Liver (tissue), 9 donors: ENCODE results near the gene ZFHX2. TPM values are rescaled to one million over a fixed set of nuclear protein-coding genes. Genes with fewer than 3 reads are reported as not detected.

ENCODE experiments used
- DNase-seq: peaks from one replicate; pipeline ENCODE4 v3.0.0-alpha.2; 2017; ENCODE audit warnings: low spot score
- H3K27ac ChIP-seq, 2 donors: one replicate each; pipeline ENCODE4 v1.7.0; 2013; ENCODE audit warnings: inconsistent platforms in 2 of 2, low read length in 2 of 2, control low read depth in 1 of 2, low read depth in 1 of 2, mild to moderate bottlenecking in 1 of 2
- H3K27me3 ChIP-seq, 4 donors: one replicate each; pipeline versions ENCODE4 v1.6.1 to v1.7.0; 2013; ENCODE audit warnings: low read length in 3 of 4, inconsistent platforms in 1 of 4, mild to moderate bottlenecking in 1 of 4, moderate library complexity in 1 of 4; ENCODE audit not compliant: control insufficient read depth in 4 of 4, insufficient read depth in 4 of 4
- H3K36me3 ChIP-seq, 4 donors: one replicate each; pipeline versions ENCODE4 v1.6.1 to v1.7.0; 2013; ENCODE audit warnings: low read length in 3 of 4, mild to moderate bottlenecking in 3 of 4, low read depth in 1 of 4, moderate library complexity in 1 of 4; ENCODE audit not compliant: control insufficient read depth in 4 of 4, insufficient read depth in 3 of 4
- H3K4me1 ChIP-seq, 4 donors: one replicate each; pipeline versions ENCODE4 v1.6.1 to v1.7.0; 2013; ENCODE audit warnings: low read length in 3 of 4, mild to moderate bottlenecking in 3 of 4, moderate library complexity in 1 of 4; ENCODE audit not compliant: control insufficient read depth in 4 of 4, insufficient read depth in 4 of 4
- H3K4me3 ChIP-seq, 3 donors: one replicate each; pipeline versions ENCODE4 v1.6.1 to v1.7.0; 2013; ENCODE audit warnings: low read length in 3 of 3, control low read depth in 1 of 3, low read depth in 1 of 3, mild to moderate bottlenecking in 1 of 3
- H3K9ac ChIP-seq, 2 donors: one replicate each; pipeline ENCODE4 v1.7.0; 2013; ENCODE audit warnings: low read length in 2 of 2, mild to moderate bottlenecking in 2 of 2, moderate library complexity in 2 of 2, control low read depth in 1 of 2, low read depth in 1 of 2
- H3K9me3 ChIP-seq, 4 donors: one replicate each; pipeline versions ENCODE4 v1.6.1 to v1.7.0; 2013; ENCODE audit warnings: low read length in 3 of 4; ENCODE audit not compliant: control insufficient read depth in 4 of 4
- EGR1 ChIP-seq, 2 donors: IDR thresholded peaks; 2 replicates each; pipeline ENCODE4 v1.6.1; 2016 to 2018; ENCODE audit warnings: antibody characterized with exemption in 2 of 2, low read depth in 2 of 2
- FOXA1 ChIP-seq: IDR thresholded peaks from 2 replicates; pipeline ENCODE4 v1.6.1; 2016; ENCODE audit warnings: antibody characterized with exemption
- FOXA2 ChIP-seq: IDR thresholded peaks from 2 replicates; pipeline ENCODE4 v1.6.1; 2016; ENCODE audit warnings: antibody characterized with exemption
- GABPA ChIP-seq, 2 donors: IDR thresholded peaks in 1 of 2; conservative IDR thresholded peaks in 1 of 2; 2 replicates each; pipeline ENCODE4 v1.6.1; 2016; ENCODE audit warnings: antibody characterized with exemption in 2 of 2, mild to moderate bottlenecking in 1 of 2, moderate library complexity in 1 of 2
- HNF4G ChIP-seq: IDR thresholded peaks from 2 replicates; pipeline ENCODE4 v1.6.1; 2016; ENCODE audit warnings: antibody characterized with exemption
- JUND ChIP-seq, 2 donors: IDR thresholded peaks; 2 replicates each; pipeline ENCODE4 v1.6.1; 2016; ENCODE audit warnings: antibody characterized with exemption in 2 of 2
- NR2F2 ChIP-seq: IDR thresholded peaks from 2 replicates; pipeline ENCODE4 v1.6.1; 2016; ENCODE audit warnings: antibody characterized with exemption
- RAD21 ChIP-seq, 2 donors: IDR thresholded peaks; 2 replicates each; pipeline ENCODE4 v1.6.1; 2016; ENCODE audit warnings: antibody characterized with exemption in 2 of 2, mild to moderate bottlenecking in 2 of 2
- RXRA ChIP-seq, 2 donors: IDR thresholded peaks; 2 replicates each; pipeline ENCODE4 v1.6.1; 2017 to 2018; ENCODE audit warnings: antibody characterized with exemption in 2 of 2, mild to moderate bottlenecking in 1 of 2
- TAF1 ChIP-seq: conservative IDR thresholded peaks from 2 replicates; pipeline ENCODE4 v1.6.1; 2016; ENCODE audit warnings: antibody characterized with exemption, mild to moderate bottlenecking
- YY1 ChIP-seq: IDR thresholded peaks from 2 replicates; pipeline ENCODE4 v1.6.1; 2016; ENCODE audit warnings: antibody characterized with exemption, mild to moderate bottlenecking
- WGBS: extraction: QIAGEN DNeasy Blood & Tissue Kit; methylation state at CpG from one replicate; pipeline ENCODE4 v1.1.7; 2013; 5-methylcytosine and 5-hydroxymethylcytosine counted together
- polyA plus RNA-seq, 2 donors: library from polyadenylated mRNA; stranded (reverse) in 1 of 2; unstranded in 1 of 2; fragments of 200-250 nt in 1 of 2; fragments of >200 nt in 1 of 2; fragmentation: Nextera tagmentation in 1 of 2; extraction: Ambion mirVana in 1 of 2; gene quantifications; one replicate each; pipeline versions ENCODE4 v1.2.1 to v1.2.3, GENCODE V29; 2013 to 2015
- total RNA-seq, 2 donors: library from RNA; depleted of rRNA; stranded (reverse); fragments of >200 nt; gene quantifications; one replicate each; pipeline ENCODE4 v1.2.3, GENCODE V29; 2014
- TF ChIP-seq, protein P1 (sequence below): IDR thresholded peaks from 2 replicates; pipeline ENCODE4 v1.6.1; 2016; ENCODE audit warnings: antibody characterized with exemption
- TF ChIP-seq, protein P2 (sequence below): IDR thresholded peaks from 2 replicates; pipeline ENCODE4 v1.6.1; 2016; ENCODE audit warnings: antibody characterized with exemption
- TF ChIP-seq, protein P3 (sequence below): fragments of 150-350 bp; IDR thresholded peaks from 2 replicates; pipeline ENCODE4 v1.5.1; 2017; ENCODE audit warnings: improper control_type of control experiment, low read depth, low read length; ENCODE audit not compliant: missing input control
- TF ChIP-seq, protein P4 (sequence below): IDR thresholded peaks from 2 replicates; pipeline ENCODE4 v1.6.1; 2016; ENCODE audit warnings: antibody characterized with exemption
- donor health status: healthy.
- donor health status: healthy.
- donor health status: healthy.
- donor health status: healthy.
- donor health status: healthy.

Gene ZFHX2
- total and polyA plus RNA-seq, 4 donors, result 0.06 to 0.14 (median 0.10) TPM

DNA sequence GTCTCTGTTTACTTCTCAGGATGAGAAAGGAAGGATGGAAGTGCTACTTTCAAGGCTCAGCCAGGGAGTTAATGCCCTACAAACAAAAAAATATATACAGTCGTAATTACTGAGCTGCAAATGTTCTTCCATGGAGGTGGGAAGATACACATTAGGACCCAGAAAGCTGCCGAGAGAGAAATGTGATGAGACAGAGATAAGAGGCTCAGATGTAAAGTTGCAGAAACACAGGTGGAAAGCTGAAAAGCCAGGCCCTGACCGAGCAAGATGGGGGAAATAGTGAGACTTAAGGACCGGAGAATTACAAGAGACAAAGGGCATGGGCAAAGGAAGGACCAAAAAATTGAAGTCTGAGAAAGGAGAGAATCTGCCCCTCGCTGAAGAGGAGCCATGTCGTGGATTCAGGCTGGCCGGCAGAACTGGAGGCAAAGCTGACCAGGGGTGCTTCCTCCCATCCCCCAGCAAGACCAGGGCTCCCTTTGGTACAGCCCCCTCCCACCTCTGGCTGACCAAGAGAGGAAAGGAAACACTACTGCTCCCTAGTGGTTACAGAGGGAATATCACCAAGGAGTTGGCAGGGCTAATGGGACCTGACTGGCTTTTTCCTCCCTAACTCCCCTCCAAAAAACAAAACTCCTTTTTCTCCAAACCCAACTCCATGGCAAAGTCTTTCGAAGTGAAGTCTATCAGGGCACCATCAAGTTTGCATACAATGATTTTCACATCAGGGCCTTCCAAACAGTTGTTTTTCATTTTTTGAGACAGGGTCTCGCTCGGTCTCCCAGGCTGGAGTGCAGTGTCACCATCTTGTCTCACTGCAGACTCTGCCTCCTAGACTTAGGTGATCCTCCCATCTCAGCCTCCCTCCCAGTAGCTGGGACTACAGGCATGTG lies 12.1 kb downstream of the ZFHX2 start:
- 38% methylated on average over 10 of the region's 10 CpGs for WGBS
- H3K9me3 ChIP-seq, result no peaks in the 10 kb centered on the region

DNA sequence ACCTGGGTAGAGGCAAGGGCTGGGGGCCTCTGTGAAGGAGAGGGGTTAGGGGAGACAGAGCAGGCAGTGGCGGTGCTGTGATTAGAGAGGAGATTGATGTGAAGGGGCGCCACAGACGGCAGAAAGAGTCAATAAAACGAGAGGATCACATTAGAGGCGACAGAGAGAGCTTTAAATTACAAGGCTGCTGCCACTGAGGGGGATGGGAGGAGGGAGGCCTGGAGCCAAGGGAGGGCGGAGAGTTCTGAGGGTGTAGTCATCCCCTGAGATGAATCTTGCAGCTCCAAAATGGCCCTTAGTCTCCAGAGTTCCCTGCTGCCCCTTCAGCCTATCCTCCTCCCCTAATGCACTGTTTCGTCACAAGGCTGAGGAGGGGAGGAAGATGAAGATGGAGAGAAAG lies 12.8 kb downstream of the ZFHX2 start:
- Histone ChIP-seq H3K9me3 (no peaks in the 10 kb centered on the region), H3K4me3 (no peak overlapping the region), H3K9ac (no peak overlapping the region), H3K36me3 (no peaks in the 10 kb centered on the region), H3K27me3 (no peaks in the 10 kb centered on the region), H3K4me1 (no peaks in the 10 kb centered on the region), H3K27ac (no peak overlapping the region)
- no peak for DNase-seq
- no peak for TF ChIP-seq RXRA (IDR thresholded peaks at IDR 0.05)
- TF ChIP-seq, protein P1, sequence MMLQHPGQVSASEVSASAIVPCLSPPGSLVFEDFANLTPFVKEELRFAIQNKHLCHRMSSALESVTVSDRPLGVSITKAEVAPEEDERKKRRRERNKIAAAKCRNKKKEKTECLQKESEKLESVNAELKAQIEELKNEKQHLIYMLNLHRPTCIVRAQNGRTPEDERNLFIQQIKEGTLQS, result no peak
- no peak for TF ChIP-seq HNF4G
- 65% methylated on average over 7 of the region's 7 CpGs for WGBS

More for the DNA sequence above, 12.1 kb downstream of the ZFHX2 start:
- DNase-seq, result no peak
- Histone ChIP-seq H3K9ac (no peak overlapping the region), H3K36me3 (no peaks in the 10 kb centered on the region), H3K27ac (no peak overlapping the region), H3K4me3 (no peak overlapping the region), H3K27me3 (no peaks in the 10 kb centered on the region), H3K4me1 (no peaks in the 10 kb centered on the region)
- TF ChIP-seq HNF4G (no peak), RAD21 (IDR thresholded peaks at IDR 0.05) (peak; percentile 53 to 80)
- TF ChIP-seq, protein P2, sequence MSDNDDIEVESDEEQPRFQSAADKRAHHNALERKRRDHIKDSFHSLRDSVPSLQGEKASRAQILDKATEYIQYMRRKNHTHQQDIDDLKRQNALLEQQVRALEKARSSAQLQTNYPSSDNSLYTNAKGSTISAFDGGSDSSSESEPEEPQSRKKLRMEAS, result no peak
- TF ChIP-seq, protein P3, sequence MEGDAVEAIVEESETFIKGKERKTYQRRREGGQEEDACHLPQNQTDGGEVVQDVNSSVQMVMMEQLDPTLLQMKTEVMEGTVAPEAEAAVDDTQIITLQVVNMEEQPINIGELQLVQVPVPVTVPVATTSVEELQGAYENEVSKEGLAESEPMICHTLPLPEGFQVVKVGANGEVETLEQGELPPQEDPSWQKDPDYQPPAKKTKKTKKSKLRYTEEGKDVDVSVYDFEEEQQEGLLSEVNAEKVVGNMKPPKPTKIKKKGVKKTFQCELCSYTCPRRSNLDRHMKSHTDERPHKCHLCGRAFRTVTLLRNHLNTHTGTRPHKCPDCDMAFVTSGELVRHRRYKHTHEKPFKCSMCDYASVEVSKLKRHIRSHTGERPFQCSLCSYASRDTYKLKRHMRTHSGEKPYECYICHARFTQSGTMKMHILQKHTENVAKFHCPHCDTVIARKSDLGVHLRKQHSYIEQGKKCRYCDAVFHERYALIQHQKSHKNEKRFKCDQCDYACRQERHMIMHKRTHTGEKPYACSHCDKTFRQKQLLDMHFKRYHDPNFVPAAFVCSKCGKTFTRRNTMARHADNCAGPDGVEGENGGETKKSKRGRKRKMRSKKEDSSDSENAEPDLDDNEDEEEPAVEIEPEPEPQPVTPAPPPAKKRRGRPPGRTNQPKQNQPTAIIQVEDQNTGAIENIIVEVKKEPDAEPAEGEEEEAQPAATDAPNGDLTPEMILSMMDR, result peak; percentile 71

DNA sequence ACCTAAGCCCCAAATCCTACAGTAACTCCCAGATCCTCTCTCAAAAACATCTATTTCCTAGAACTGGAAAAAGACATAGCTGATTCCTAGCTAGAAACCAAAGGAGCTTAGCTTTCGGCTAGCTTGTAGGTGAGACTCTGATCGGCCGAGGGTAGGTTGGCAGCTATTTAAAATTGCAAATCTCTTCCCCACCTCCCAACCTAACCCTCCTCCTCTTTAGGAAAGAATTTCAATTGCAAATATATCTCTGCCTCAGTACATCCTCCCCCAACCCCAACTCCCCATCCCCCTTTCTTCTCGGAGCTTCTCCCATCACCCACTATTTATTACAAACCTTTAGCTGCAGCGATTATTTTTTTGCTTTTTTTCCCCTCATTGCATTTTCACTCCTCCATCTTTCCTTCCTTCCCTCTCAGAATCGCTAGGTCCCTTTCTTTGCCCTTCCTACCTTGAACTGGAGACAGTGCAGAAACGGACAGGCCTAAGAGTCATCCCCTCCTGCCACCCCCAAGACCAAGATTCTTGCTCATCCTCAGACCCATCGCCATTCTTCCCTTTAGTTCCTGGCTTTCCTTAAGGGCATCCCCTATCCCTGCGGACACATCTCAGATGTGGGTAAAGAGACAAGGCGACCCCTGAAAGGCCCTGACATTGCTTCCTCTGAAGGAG lies 13.4 kb downstream of the ZFHX2 start:
- no peaks in the 10 kb centered on the region for H3K9me3 ChIP-seq
- H3K4me3 ChIP-seq, result no peak overlapping the region
- 69% methylated on average over 10 of the region's 10 CpGs for WGBS
- H3K27ac ChIP-seq, result no peak overlapping the region
- no peak overlapping the region for H3K9ac ChIP-seq
- TF ChIP-seq GABPA (IDR thresholded peaks at IDR 0.05 in 1 of 2, conservative IDR thresholded peaks at IDR 0.05 in 1 of 2) (no peak), NR2F2 (no peak), EGR1 (IDR thresholded peaks at IDR 0.05; ENCODE audit: low read depth in 2 of 2) (no peak), FOXA1 (no peak), JUND (IDR thresholded peaks at IDR 0.05) (no peak), HNF4G (no peak), FOXA2 (no peak), RXRA (IDR thresholded peaks at IDR 0.05) (no peak), RAD21 (IDR thresholded peaks at IDR 0.05) (no peak), TAF1 (no peak), YY1 (no peak)
- TF ChIP-seq, protein P4, sequence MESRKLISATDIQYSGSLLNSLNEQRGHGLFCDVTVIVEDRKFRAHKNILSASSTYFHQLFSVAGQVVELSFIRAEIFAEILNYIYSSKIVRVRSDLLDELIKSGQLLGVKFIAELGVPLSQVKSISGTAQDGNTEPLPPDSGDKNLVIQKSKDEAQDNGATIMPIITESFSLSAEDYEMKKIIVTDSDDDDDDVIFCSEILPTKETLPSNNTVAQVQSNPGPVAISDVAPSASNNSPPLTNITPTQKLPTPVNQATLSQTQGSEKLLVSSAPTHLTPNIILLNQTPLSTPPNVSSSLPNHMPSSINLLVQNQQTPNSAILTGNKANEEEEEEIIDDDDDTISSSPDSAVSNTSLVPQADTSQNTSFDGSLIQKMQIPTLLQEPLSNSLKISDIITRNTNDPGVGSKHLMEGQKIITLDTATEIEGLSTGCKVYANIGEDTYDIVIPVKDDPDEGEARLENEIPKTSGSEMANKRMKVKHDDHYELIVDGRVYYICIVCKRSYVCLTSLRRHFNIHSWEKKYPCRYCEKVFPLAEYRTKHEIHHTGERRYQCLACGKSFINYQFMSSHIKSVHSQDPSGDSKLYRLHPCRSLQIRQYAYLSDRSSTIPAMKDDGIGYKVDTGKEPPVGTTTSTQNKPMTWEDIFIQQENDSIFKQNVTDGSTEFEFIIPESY, result no peak
- TF ChIP-seq, protein P1, result no peak
- TF ChIP-seq, protein P3, result no peak
- no peaks in the 10 kb centered on the region for H3K27me3 ChIP-seq
- DNase-seq, result no peak
- no peaks in the 10 kb centered on the region for H3K4me1 ChIP-seq
- no peaks in the 10 kb centered on the region for H3K36me3 ChIP-seq
